RWPE2 (cell line): ENCODE measurements around the gene CCDC85A.

ENCODE experiments used
- ATAC-seq: fragments of 200-7000 bp; cut with Tn5 transposase; 3 replicates; pipeline ENCODE4 v1.9.1; 2021; ENCODE audit warnings: low read depth
- DNase-seq: peaks from one replicate; pipeline ENCODE4 v3.0.0-alpha.2; 2020; ENCODE audit warnings: low spot score
- H3K27ac ChIP-seq: fragments of 450-650 bp; 2 replicates; pipeline ENCODE4 v1.5.1; 2017; ENCODE audit warnings: mild to moderate bottlenecking; ENCODE audit not compliant: poor library complexity, severe bottlenecking
- H3K27me3 ChIP-seq: fragments of 250-450 bp; sonication (Bioruptor Pico); 2 replicates; pipeline ENCODE4 v1.5.1; 2021; ENCODE audit warnings: mild to moderate bottlenecking, moderate library complexity; ENCODE audit not compliant: insufficient read depth, poor library complexity, severe bottlenecking
- H3K36me3 ChIP-seq: fragments of 250-450 bp; sonication (Bioruptor Pico); 2 replicates; pipeline ENCODE4 v1.5.1; 2020; ENCODE audit warnings: low read depth, mild to moderate bottlenecking, moderate library complexity
- H3K4me1 ChIP-seq: fragments of 250-450 bp; sonication (Bioruptor Pico); 2 replicates; pipeline ENCODE4 v1.5.1; 2021; ENCODE audit warnings: mild to moderate bottlenecking, moderate library complexity; ENCODE audit not compliant: insufficient read depth, poor library complexity, severe bottlenecking
- H3K4me3 ChIP-seq: fragments of 250-450 bp; sonication (Bioruptor Pico); 2 replicates; pipeline ENCODE4 v1.5.1; 2021; ENCODE audit warnings: mild to moderate bottlenecking, moderate library complexity; ENCODE audit not compliant: severe bottlenecking
- H3K9me3 ChIP-seq: fragments of 250-450 bp; sonication (Bioruptor Pico); 2 replicates; pipeline ENCODE4 v1.5.1; 2021; ENCODE audit warnings: mild to moderate bottlenecking, moderate library complexity; ENCODE audit not compliant: severe bottlenecking
- TF ChIP-seq, protein P1 (sequence below): fragments of 450-650 bp; IDR thresholded peaks from one replicate; pipeline ENCODE4 v1.5.1; 2017; ENCODE audit warnings: mild to moderate bottlenecking, moderate library complexity; ENCODE audit not compliant: poor library complexity, severe bottlenecking

Gene CCDC85A

GRCh38 chr2:56318147-56318546 is 134.4 kb downstream of the CCDC85A start:
- no peak for ATAC-seq
- Histone ChIP-seq H3K4me3 (no peak overlapping the region), H3K36me3 (no peaks in the 10 kb centered on the region), H3K4me1 (no peaks in the 10 kb centered on the region), H3K27ac (no peak overlapping the region), H3K9me3 (no peaks in the 10 kb centered on the region), H3K27me3 (no peaks in the 10 kb centered on the region)
- TF ChIP-seq, protein P1, sequence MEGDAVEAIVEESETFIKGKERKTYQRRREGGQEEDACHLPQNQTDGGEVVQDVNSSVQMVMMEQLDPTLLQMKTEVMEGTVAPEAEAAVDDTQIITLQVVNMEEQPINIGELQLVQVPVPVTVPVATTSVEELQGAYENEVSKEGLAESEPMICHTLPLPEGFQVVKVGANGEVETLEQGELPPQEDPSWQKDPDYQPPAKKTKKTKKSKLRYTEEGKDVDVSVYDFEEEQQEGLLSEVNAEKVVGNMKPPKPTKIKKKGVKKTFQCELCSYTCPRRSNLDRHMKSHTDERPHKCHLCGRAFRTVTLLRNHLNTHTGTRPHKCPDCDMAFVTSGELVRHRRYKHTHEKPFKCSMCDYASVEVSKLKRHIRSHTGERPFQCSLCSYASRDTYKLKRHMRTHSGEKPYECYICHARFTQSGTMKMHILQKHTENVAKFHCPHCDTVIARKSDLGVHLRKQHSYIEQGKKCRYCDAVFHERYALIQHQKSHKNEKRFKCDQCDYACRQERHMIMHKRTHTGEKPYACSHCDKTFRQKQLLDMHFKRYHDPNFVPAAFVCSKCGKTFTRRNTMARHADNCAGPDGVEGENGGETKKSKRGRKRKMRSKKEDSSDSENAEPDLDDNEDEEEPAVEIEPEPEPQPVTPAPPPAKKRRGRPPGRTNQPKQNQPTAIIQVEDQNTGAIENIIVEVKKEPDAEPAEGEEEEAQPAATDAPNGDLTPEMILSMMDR: no peak
- no peak for DNase-seq

DNA sequence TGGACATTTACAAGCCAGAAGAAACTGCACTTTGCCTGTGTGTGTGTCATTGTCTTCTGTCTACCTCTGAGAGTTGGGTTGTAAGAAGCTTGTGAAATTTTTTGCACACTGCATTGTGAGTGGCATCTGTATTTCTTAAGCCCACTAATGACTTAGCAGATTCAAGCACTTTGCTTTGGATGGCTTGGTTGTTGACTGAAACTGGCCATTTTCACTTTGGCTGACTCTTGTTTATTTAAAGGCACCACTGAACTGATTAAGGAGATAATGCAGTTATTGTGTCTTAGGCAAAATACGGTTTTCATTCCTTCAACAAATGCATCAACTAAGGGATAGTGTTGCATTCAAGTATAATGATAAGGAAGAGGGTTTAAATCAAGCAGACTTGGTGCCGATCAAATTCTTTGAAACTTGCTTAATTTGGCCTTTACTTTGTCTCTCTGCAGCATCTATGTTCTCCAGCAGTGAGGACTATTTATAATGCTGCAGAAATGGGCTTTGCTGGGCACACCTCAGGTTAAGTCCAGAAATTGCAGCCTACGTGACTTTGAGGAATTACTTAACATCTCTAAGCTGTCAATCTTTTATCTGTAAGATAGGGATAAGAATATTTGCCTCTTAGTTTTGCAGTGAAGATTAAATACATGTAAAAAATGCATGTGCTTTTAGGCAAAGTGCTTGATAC is 142.0 kb downstream of the CCDC85A start:
- no peaks in the 10 kb centered on the region for H3K4me1 ChIP-seq
- no peaks in the 10 kb centered on the region for H3K27me3 ChIP-seq
- ATAC-seq (no peak), DNase-seq (no peak)
- no peaks in the 10 kb centered on the region for H3K36me3 ChIP-seq
- H3K9me3 ChIP-seq: no peaks in the 10 kb centered on the region
- H3K27ac ChIP-seq: no peak overlapping the region
- TF ChIP-seq, protein P1: no peak
- H3K4me3 ChIP-seq: no peak overlapping the region

DNA sequence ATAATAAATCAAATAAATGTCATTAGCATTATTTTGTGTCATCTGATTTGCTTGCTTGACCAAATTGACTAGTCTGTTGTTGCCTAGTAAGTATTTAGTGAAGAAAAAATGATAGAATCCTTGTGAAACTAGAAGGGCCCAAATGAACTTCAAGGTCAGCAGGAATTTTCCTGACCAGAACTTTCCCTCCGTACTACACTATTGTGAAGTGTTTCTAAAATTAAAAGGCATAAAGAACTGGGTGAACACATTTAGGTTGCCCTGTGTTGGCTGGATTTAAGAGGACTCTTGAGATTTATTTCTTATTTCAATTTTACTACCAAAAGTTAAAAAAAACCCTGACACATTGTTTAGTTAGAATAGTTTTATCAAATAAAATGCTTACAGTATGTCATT is 142.6 kb downstream of the CCDC85A start:
- Histone ChIP-seq H3K27ac (no peak overlapping the region), H3K27me3 (no peaks in the 10 kb centered on the region), H3K4me1 (no peaks in the 10 kb centered on the region), H3K4me3 (no peak overlapping the region), H3K9me3 (no peaks in the 10 kb centered on the region), H3K36me3 (no peaks in the 10 kb centered on the region)
- TF ChIP-seq, protein P1: no peak
- no peak for ATAC-seq
- DNase-seq: no peak

GRCh38 chr2:56331810-56332209 is 148.0 kb downstream of the CCDC85A start:
- no peak overlapping the region for H3K4me3 ChIP-seq
- TF ChIP-seq, protein P1: no peak
- H3K9me3 ChIP-seq: no peaks in the 10 kb centered on the region
- DNase-seq (no peak), ATAC-seq (no peak)
- H3K27me3 ChIP-seq: no peaks in the 10 kb centered on the region
- no peak overlapping the region for H3K27ac ChIP-seq
- no peaks in the 10 kb centered on the region for H3K36me3 ChIP-seq
- H3K4me1 ChIP-seq: no peaks in the 10 kb centered on the region

GRCh38 chr2:56333812-56334485 is 150.2 kb downstream of the CCDC85A start:
- no peak overlapping the region for H3K4me3 ChIP-seq
- ATAC-seq (no peak), DNase-seq (no peak)
- H3K27ac ChIP-seq: no peak overlapping the region
- no peaks in the 10 kb centered on the region for H3K9me3 ChIP-seq
- no peaks in the 10 kb centered on the region for H3K27me3 ChIP-seq
- TF ChIP-seq, protein P1: no peak
- H3K4me1 ChIP-seq: no peaks in the 10 kb centered on the region
- H3K36me3 ChIP-seq: no peaks in the 10 kb centered on the region
